HepG2 (cell line): ENCODE results near the gene MYO10.

Source experiments
- ATF4 ChIP-seq, 2 experiments: fragments of 450-650 bp in 1 of 2; sonication (generic) in 1 of 2; formaldehyde crosslinking; IDR thresholded peaks; 2 replicates each; pipeline versions ENCODE4 v1.5.0 to v1.8.0; 2020 to 2022; ENCODE audit warnings: mild to moderate bottlenecking in 1 of 2, missing genetic modification reagents in 1 of 2
- CTCF ChIP-seq: sonication (generic); formaldehyde crosslinking; IDR thresholded peaks from 2 replicates; pipeline ENCODE4 v1.5.0; 2020; ENCODE audit warnings: mild to moderate bottlenecking, missing genetic modification reagents, moderate library complexity
- ELF4 ChIP-seq: sonication (generic); formaldehyde crosslinking; IDR thresholded peaks from 2 replicates; pipeline ENCODE4 v1.5.0; 2020; ENCODE audit warnings: missing genetic modification reagents, mild to moderate bottlenecking, moderate library complexity, borderline replicate concordance
- FOXA1 ChIP-seq, 2 experiments: fragments of 450-650 bp in 1 of 2; sonication (generic) in 1 of 2; formaldehyde crosslinking in 1 of 2; IDR thresholded peaks; 2 replicates each; pipeline versions ENCODE4 v1.4.0 to v1.6.1; 2016 to 2020; ENCODE audit warnings: missing genetic modification reagents in 1 of 2
- HIVEP1 ChIP-seq: sonication (generic); formaldehyde crosslinking; IDR thresholded peaks from 2 replicates; pipeline ENCODE4 v1.4.0; 2020; ENCODE audit warnings: mild to moderate bottlenecking, missing genetic modification reagents
- MTA1 ChIP-seq: sonication (generic); formaldehyde crosslinking; IDR thresholded peaks from 2 replicates; pipeline ENCODE4 v1.4.0; 2020; ENCODE audit warnings: missing genetic modification reagents, mild to moderate bottlenecking, borderline replicate concordance
- PHF8 ChIP-seq: sonication (generic); formaldehyde crosslinking; IDR thresholded peaks from 2 replicates; pipeline ENCODE4 v1.5.0; 2020; ENCODE audit warnings: missing genetic modification reagents
- POLR2AphosphoS5 ChIP-seq: IDR thresholded peaks from 2 replicates; pipeline ENCODE4 v1.6.1; 2012; ENCODE audit warnings: low read depth, low read length
- REST ChIP-seq, 2 experiments: IDR thresholded peaks; 2 replicates each; pipeline ENCODE4 v1.6.1; 2011 to 2012; ENCODE audit warnings: low read length in 2 of 2, borderline replicate concordance in 1 of 2, low read depth in 1 of 2, mild to moderate bottlenecking in 1 of 2, moderate library complexity in 1 of 2
- RFX3 ChIP-seq: IDR thresholded peaks from 2 replicates; pipeline ENCODE4 v1.6.1; 2016; ENCODE audit warnings: missing biosample characterization, missing genetic modification reagents
- TAF1 ChIP-seq: sonication (generic); formaldehyde crosslinking; IDR thresholded peaks from 2 replicates; pipeline ENCODE4 v1.4.0; 2020; ENCODE audit warnings: missing genetic modification reagents
- TFE3 ChIP-seq: IDR thresholded peaks from 2 replicates; pipeline ENCODE4 v1.6.1; 2016
- WIZ ChIP-seq: sonication (generic); formaldehyde crosslinking; IDR thresholded peaks from 2 replicates; pipeline ENCODE4 v1.5.1; 2020; ENCODE audit warnings: mild to moderate bottlenecking, missing genetic modification reagents
- ZNF512B ChIP-seq: sonication (generic); formaldehyde crosslinking; IDR thresholded peaks from 2 replicates; pipeline ENCODE4 v1.5.1; 2020; ENCODE audit warnings: missing genetic modification reagents, mild to moderate bottlenecking, borderline replicate concordance

- no peak for TF ChIP-seq WIZ (CRISPR knock-in tag)
- no peak for TF ChIP-seq ZNF512B (CRISPR knock-in tag)
- TF ChIP-seq CTCF (CRISPR knock-in tag): no peak
- no peak for TF ChIP-seq MTA1 (CRISPR knock-in tag)
- TF ChIP-seq ELF4 (CRISPR knock-in tag): no peak
- TF ChIP-seq POLR2AphosphoS5: no peak
- TF ChIP-seq RFX3: no peak
- TF ChIP-seq TFE3 (CRISPR knock-in tag): no peak
- no peak for TF ChIP-seq REST (IDR thresholded peaks at IDR 0.05; ENCODE audit: borderline replicate concordance in 1 of 2, low read depth in 1 of 2, low read length in 2 of 2)
- TF ChIP-seq FOXA1 (IDR thresholded peaks at IDR 0.05): no peak
- TF ChIP-seq FOXA1 (CRISPR knock-in tag; IDR thresholded peaks at IDR 0.05): no peak
- no peak for TF ChIP-seq PHF8 (CRISPR knock-in tag)
- no peak for TF ChIP-seq HIVEP1 (CRISPR knock-in tag)
- TF ChIP-seq TAF1: no peak
- TF ChIP-seq ATF4 (CRISPR knock-in tag; IDR thresholded peaks at IDR 0.05): no peak
Observed at GRCh38 chr5:16668194-16668593, 267.9 kb downstream of the MYO10 start.
